Nephron (organoid): Measurements from ENCODE around the gene TESK2.

Experiments
- H3K27ac Mint-ChIP-seq, 3 experiments: 2 replicates each; pipeline ENCODE4 v1.8.0; 2020; ENCODE audit warnings: mixed read lengths in 3 of 3, mild to moderate bottlenecking in 2 of 3, moderate library complexity in 1 of 3
- H3K27me3 Mint-ChIP-seq: 2 replicates; pipeline ENCODE4 v1.8.0; 2021; ENCODE audit warnings: low read depth, mild to moderate bottlenecking, moderate library complexity, mixed read lengths
- H3K36me3 Mint-ChIP-seq: 2 replicates; pipeline ENCODE4 v1.8.0; 2020; ENCODE audit warnings: low read depth, mixed read lengths
- H3K4me1 Mint-ChIP-seq: 2 replicates; pipeline ENCODE4 v1.8.0; 2020; ENCODE audit warnings: mixed read lengths
- H3K4me3 Mint-ChIP-seq, 3 experiments: 2 replicates each; pipeline ENCODE4 v1.8.0; 2020; ENCODE audit warnings: mild to moderate bottlenecking in 3 of 3, mixed read lengths in 3 of 3, moderate library complexity in 2 of 3
- H3K9me3 Mint-ChIP-seq: 2 replicates; pipeline ENCODE4 v1.8.0; 2020; ENCODE audit warnings: mixed read lengths
- CTCF ChIP-seq, 3 experiments: fragments of 200-600 bp; sonication (generic); IDR thresholded peaks; one replicate each; pipeline ENCODE4 v1.5.0; 2021; ENCODE audit warnings: antibody characterized with exemption in 3 of 3; ENCODE audit not compliant: unreplicated experiment in 3 of 3

Gene TESK2

GRCh38 chr1:45446950-45447672 lies 43.9 kb downstream of the TESK2 start:
- no peaks in the 10 kb centered on the region for H3K27me3 Mint-ChIP-seq
- no peak for TF ChIP-seq CTCF (IDR thresholded peaks at IDR 0.05; ENCODE audit: unreplicated experiment in 3 of 3)
- no peak overlapping the region for H3K27ac Mint-ChIP-seq
- H3K9me3 Mint-ChIP-seq: no peaks in the 10 kb centered on the region
- no peaks in the 10 kb centered on the region for H3K4me1 Mint-ChIP-seq
- H3K36me3 Mint-ChIP-seq: no peaks in the 10 kb centered on the region
- no peak overlapping the region for H3K4me3 Mint-ChIP-seq

- Mint-ChIP-seq H3K36me3 (no peaks in the 10 kb centered on the region), H3K9me3 (no peaks in the 10 kb centered on the region), H3K4me1 (no peaks in the 10 kb centered on the region), H3K4me3 (no peak overlapping the region), H3K27ac (no peak overlapping the region), H3K27me3 (no peaks in the 10 kb centered on the region)
- TF ChIP-seq CTCF (IDR thresholded peaks at IDR 0.05; ENCODE audit: unreplicated experiment in 3 of 3): no peak
Measured at GRCh38 chr1:45446530-45446929, 44.4 kb downstream of the TESK2 start.

DNA sequence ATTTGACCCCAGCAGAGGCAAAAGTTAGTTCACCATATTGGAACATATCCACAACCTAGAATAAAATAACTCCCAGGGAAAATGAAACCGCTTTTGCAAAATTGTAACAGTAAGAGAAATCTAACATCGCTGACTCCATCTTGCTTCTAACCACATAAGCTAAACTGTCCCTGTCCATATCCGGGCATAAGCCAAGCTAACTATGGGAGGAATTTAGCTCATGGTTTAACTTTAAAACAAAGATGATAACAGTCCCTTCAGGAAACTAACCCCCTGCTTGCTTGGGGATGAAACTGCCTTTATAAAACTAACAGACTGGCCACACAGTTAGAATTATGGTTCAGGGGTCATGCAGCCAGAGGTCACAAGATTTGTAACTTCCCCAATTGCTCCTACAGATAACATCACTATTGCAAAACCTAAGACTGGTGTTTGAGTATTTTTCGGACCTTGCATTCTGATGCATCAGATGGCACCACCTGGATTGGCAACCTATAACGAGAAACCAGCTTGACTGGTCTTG lies 46.3 kb downstream of the TESK2 start:
- no peaks in the 10 kb centered on the region for H3K27me3 Mint-ChIP-seq
- no peak for TF ChIP-seq CTCF (IDR thresholded peaks at IDR 0.05; ENCODE audit: unreplicated experiment in 3 of 3)

GRCh38 chr1:45443580-45444446 lies 47.1 kb downstream of the TESK2 start:
- no peaks in the 10 kb centered on the region for H3K27me3 Mint-ChIP-seq
- no peaks in the 10 kb centered on the region for H3K36me3 Mint-ChIP-seq
- no peak for TF ChIP-seq CTCF (IDR thresholded peaks at IDR 0.05; ENCODE audit: unreplicated experiment in 3 of 3)
- no peak overlapping the region for H3K4me3 Mint-ChIP-seq
- no peaks in the 10 kb centered on the region for H3K4me1 Mint-ChIP-seq
- no peak overlapping the region for H3K27ac Mint-ChIP-seq
- no peaks in the 10 kb centered on the region for H3K9me3 Mint-ChIP-seq

More for the DNA sequence above, 46.3 kb downstream of the TESK2 start:
- Mint-ChIP-seq H3K9me3 (no peaks in the 10 kb centered on the region), H3K4me1 (no peaks in the 10 kb centered on the region), H3K27ac (no peak overlapping the region), H3K4me3 (no peak overlapping the region), H3K36me3 (no peaks in the 10 kb centered on the region)

DNA sequence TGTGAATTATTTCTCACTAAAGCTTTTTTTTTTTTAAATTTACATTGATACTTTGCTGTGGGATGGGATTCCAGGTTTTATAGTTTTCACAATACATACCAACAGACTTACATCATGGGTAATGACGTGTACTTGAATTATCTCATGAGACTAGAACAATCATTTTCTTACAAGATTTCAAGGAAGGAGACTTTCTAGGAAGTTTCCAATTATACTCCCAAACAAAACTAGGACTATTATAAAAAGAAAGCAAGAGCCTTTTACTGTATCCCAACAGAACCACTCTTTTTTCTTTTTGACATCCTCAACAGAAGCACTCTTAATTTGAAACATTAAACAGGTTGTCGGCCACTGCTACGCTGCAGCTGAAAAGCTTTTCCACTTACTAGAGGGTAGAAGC lies 48.7 kb downstream of the TESK2 start:
- H3K36me3 Mint-ChIP-seq: no peaks in the 10 kb centered on the region
- H3K27me3 Mint-ChIP-seq: no peaks in the 10 kb centered on the region
- TF ChIP-seq CTCF (IDR thresholded peaks at IDR 0.05; ENCODE audit: unreplicated experiment in 3 of 3): no peak
- no peak overlapping the region for H3K4me3 Mint-ChIP-seq
- H3K4me1 Mint-ChIP-seq: no peaks in the 10 kb centered on the region
- H3K9me3 Mint-ChIP-seq: no peaks in the 10 kb centered on the region
- no peak overlapping the region for H3K27ac Mint-ChIP-seq
